Measurements from ENCODE around the gene VSX1. TPM values are rescaled to one million over a fixed set of nuclear protein-coding genes. Genes with fewer than 3 reads are reported as not detected.
A peak's percentile ranks its signal among the peaks of the same experiment; 100 is the strongest.

VSX1 gene
- total RNA-seq, 1 experiment from 2014 or later, result not detected

GRCh38 chr20:25030007-25030648, 51.8 kb downstream of the VSX1 start:
- no peaks in the 10 kb centered on the region for H3K36me3 ChIP-seq
- no peaks in the 10 kb centered on the region for H3K9me3 ChIP-seq (replicated peaks)
- no peaks in the 10 kb centered on the region for H3K27me3 ChIP-seq (replicated peaks)
- H3K4me3 ChIP-seq, result no peak overlapping the region
- no peak for DNase-seq (ENCODE audit: low read depth in 1 of 2, low spot score in 2 of 2)
- no peak overlapping the region for H3K27ac ChIP-seq
- H3K4me1 ChIP-seq (replicated peaks), result no peaks in the 10 kb centered on the region

GRCh38 chr20:25025986-25026605, 55.8 kb downstream of the VSX1 start:
- Histone ChIP-seq H3K9me3 (replicated peaks) (no peaks in the 10 kb centered on the region), H3K36me3 (no peaks in the 10 kb centered on the region), H3K27ac (no peak overlapping the region), H3K4me3 (no peak overlapping the region), H3K27me3 (replicated peaks) (no peaks in the 10 kb centered on the region), H3K4me1 (replicated peaks) (no peaks in the 10 kb centered on the region)
- DNase-seq (ENCODE audit: low read depth in 1 of 2, low spot score in 2 of 2), result peak in 1 of 2 experiments; percentile 25

Other genes with a start within 250 kb of the VSX1 start
- gene CST7, start 132.9 kb downstream of the VSX1 start, total RNA-seq (2014; rRNA removed; shearing (Covaris generic)), result not detected in 2 replicates
- gene APMAP, start 89.4 kb downstream of the VSX1 start, total RNA-seq (2014; rRNA removed; shearing (Covaris generic)), result 163 and 167 TPM in 2 replicates
- 3.8 and 4.9 TPM in 2 replicates for gene ACSS1, start 24.0 kb downstream of the VSX1 start, total RNA-seq (2014; rRNA removed; shearing (Covaris generic))
- gene ENTPD6, start 113.6 kb upstream of the VSX1 start, total RNA-seq (2014; rRNA removed; shearing (Covaris generic)), result 68.0 and 77.0 TPM in 2 replicates
- 175 and 192 TPM in 2 replicates for gene PYGB, start 165.9 kb upstream of the VSX1 start, total RNA-seq (2014; rRNA removed; shearing (Covaris generic))